Measurements from ENCODE around the gene TAS2R3.
A peak's percentile ranks its signal among the peaks of the same experiment; 100 is the strongest.

The TAS2R3 gene

DNA sequence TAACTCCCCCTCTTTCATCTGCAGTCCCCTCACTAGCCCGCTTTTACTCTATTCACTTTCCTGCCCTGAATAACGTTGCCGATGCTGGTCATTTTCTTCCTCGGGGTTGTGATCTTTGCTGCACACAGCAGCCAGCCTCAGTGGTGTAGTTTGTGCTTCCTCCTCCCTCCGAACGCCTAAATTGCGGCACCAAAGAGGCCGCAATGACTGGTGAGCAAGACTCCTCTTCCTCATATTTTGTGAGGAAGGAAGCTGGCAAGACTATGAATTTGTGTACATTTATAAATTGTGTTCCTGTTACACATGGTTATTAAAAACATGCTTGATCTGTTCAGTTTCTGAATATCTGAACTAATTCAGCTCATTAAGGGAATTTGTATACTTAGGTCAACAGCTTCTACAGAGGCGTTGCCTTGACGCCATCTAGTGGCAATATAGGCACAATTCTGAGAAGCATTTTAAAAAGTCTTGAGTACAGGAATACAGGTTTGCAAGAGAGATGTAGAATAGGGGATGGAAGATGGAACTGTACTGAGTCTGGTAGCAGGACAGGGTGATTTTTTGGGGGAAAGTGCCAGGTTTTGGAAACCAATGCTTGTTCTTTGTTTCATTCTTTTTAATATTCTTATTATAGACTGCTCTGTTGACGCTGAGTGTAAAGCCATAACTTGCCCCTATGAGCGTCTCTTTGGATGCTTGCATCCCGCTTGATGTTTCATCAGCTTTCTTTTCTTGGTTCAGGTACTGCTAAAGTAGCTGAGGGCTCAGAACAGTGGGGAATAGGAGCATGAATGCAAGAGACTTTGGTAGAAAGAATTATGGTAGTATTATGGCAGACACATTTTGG, 22.0 kb downstream of the TAS2R3 start:
- TF ChIP-seq CTCF (conservative IDR thresholded peaks at IDR 0.05; ENCODE audit: control insufficient read depth, insufficient read depth, low read depth, low read length): peak; percentile 84
- DNase-seq (ENCODE audit: low read depth): peak; percentile 64
- H3K4me3 ChIP-seq (ENCODE audit: control insufficient read depth, low read depth, low read length): no peak overlapping the region

GRCh38 chr7:141788296-141788695, 24.4 kb downstream of the TAS2R3 start:
- TF ChIP-seq CTCF (conservative IDR thresholded peaks at IDR 0.05; ENCODE audit: control insufficient read depth, insufficient read depth, low read depth, low read length): no peak
- H3K4me3 ChIP-seq (ENCODE audit: control insufficient read depth, low read depth, low read length): no peak overlapping the region
- DNase-seq (ENCODE audit: low read depth): no peak

DNA sequence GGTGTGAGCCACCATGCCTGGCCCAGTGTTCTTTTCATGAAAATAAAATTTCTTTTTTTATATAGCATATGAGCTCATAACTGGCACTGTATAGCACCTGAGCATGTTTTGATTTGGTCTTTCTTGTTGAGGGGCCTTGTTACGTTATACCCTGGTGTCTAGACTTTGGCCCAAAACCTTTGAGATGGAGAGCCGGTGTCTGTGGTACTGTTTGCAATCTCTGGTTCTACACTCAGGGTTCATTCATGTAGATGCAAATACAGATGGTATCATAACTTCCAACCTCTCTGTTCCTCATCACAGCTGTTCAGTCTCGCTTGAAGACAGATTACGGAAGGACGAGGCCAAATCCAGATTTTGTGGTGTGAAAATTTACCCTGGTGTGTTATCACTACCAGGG, 26.0 kb downstream of the TAS2R3 start, which contains the start of gene TAS2R5:
TSS of gene TAS2R5 (plus strand) at position 301 of the 400 bp plus-strand sequence. CDS start 145 bp downstream, outside the sequence.
- DNase-seq (ENCODE audit: low read depth): no peak
- H3K4me3 ChIP-seq (ENCODE audit: control insufficient read depth, low read depth, low read length): no peak within 1 kb of the TSS
- no peak for TF ChIP-seq CTCF (conservative IDR thresholded peaks at IDR 0.05; ENCODE audit: control insufficient read depth, insufficient read depth, low read depth, low read length)

DNA sequence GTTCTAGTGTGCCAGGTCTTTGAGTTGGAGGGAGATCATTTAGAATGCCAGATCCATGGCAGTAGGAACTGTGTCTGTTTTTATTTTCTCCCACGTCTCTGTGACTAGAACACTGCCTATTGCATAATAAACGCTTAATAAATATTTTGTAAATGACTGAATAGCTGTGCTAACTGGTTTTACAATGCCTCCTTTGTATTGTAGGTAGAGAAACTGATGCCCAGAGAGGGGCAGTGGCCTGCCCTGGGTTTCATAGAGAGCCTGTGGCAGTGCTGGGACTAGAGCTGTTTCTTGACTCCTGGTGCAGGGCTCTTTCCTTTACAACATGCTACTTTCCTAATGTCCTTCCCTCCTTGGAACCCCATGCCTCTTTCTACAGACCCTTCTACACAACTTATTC, 28.6 kb downstream of the TAS2R3 start:
- no peak overlapping the region for H3K4me3 ChIP-seq (ENCODE audit: control insufficient read depth, low read depth, low read length)
- no peak for TF ChIP-seq CTCF (conservative IDR thresholded peaks at IDR 0.05; ENCODE audit: control insufficient read depth, insufficient read depth, low read depth, low read length)
- no peak for DNase-seq (ENCODE audit: low read depth)
